GM19395 (cell line): ENCODE data around the gene CLRN2.

Experiments used
- ATAC-seq: cut with Tn5 transposase; IDR thresholded peaks from one replicate; pipeline ENCODE4 v1.9.1; 2021; ENCODE audit warnings: mild to moderate bottlenecking, moderate library complexity; ENCODE audit not compliant: unreplicated experiment

Gene CLRN2, protein sequence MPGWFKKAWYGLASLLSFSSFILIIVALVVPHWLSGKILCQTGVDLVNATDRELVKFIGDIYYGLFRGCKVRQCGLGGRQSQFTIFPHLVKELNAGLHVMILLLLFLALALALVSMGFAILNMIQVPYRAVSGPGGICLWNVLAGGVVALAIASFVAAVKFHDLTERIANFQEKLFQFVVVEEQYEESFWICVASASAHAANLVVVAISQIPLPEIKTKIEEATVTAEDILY

GRCh38 chr4:17514865-17515264 lies at the start of gene CLRN2:
TSS of gene CLRN2 (plus strand) at chr4:17515165. CDS start at chr4:17515267, 102 bp downstream.
- ATAC-seq: no peak

DNA sequence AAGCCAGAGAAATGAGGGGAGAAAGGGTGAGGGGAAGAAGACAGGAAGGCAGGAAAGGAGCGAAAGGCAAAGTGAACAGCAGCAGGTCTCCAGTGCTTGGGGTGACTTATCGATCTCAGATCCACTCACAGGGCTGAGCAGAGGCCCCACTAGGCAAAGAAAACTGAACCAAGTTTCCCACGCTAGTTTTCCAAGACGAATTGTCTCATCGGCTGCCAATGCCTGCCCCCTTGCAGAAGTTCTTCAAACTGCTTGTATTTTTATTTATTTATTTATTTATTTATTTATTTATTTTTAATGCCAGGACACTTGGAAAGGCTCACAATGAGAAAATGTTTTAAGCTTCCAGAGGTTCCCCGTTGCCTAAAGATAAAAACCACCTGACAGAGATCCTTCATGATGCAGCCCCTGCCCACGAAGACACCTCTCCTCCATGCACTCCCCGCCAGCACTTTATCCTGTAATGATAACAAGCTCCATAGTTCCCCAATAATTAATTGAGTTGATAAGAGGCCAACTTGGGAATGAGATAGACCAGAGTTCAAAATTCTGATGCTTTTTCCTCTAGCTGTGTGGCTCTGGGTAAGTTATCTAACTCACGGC lies 46.2 kb upstream of the CLRN2 start:
- ATAC-seq: no peak

- no peak for ATAC-seq
Observed at GRCh38 chr4:17469931-17470674, 44.9 kb upstream of the CLRN2 start.

- ATAC-seq: no peak
Observed at GRCh38 chr4:17475481-17475880, 39.5 kb upstream of the CLRN2 start.

DNA sequence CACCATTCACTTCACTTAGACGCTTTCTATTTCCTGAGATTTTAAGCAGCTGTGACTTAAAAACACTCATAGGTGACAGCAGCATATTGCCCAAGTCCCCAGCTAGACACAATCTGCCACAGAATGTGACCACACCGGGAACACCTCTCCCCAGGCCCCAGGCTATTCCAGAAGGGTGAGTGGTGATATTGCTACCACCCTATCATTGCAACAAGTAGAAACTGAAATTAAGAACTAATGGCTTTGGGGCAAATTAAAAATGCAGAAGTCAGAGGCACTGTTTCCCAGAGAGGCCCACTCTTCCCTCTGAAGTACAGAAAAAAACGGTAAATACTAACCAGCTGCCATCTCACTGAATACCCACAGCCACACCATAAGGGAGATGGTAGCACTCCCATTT lies 38.1 kb upstream of the CLRN2 start:
- no peak for ATAC-seq

DNA sequence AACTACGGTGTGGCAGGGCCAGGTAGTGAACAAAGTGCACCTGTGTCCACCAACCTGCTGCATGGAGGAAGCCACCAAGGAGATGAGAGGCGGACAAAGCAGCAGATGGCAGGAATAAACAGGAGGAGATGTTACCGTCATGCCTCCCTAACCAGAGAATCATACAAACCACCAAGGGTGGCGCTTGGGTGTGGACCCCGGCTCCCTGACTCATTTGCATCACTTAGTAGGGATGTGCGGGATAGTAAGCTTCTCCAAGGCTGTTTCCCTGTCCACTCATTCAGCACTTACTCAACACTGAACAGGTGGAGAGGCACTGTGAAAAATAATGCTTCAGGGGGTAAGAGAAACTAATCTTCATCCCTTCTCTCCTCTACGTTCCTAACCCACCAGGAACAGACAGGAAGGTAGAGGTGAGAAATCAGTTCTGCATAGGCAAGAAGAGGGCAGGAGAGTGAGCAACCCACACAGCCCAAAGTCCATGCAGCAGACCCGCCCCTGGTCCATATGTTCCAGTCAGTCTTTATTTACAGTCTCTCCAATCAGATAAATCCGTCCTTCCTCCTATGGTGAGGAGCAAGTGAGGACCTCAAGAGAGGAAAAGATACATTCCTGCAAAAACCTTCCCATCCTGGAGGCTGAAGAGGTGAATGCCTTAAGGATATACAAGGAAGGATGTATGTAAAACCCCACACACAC lies 37.0 kb upstream of the CLRN2 start:
- no peak for ATAC-seq

DNA sequence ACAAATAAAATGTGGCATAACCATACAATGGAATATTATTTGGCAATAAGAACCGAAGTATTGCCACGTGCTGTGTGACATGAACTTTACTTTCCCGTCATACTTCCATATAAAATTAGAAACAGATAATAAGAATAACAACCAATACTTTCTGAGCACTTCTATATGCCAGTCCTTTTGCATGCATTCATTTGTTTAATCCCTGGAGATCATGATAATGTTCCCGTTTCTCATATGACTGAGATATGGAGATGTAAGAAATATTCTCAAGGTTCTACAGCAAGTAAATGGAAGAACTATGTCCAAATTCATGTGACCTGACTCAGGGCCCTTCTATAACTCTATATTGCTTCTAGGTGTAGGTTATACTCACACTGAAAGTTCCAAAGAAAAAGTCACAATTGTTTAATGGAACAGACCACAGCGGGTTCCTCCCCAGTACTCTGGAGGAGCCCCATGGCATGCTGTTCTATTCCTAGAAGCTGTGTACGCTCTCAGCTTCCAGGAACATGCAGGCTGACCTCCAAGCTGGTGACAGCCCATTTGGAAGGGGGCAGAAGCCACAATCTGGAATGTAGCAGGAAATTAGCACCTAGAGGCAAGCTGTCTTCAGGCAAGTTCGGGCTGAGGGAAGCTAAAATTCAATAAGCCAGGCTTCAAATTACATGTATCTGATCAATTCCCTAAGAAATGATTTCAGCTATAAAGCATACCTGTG lies 34.6 kb upstream of the CLRN2 start:
- no peak for ATAC-seq

GRCh38 chr4:17480955-17481354 lies 34.0 kb upstream of the CLRN2 start:
- ATAC-seq: no peak

DNA sequence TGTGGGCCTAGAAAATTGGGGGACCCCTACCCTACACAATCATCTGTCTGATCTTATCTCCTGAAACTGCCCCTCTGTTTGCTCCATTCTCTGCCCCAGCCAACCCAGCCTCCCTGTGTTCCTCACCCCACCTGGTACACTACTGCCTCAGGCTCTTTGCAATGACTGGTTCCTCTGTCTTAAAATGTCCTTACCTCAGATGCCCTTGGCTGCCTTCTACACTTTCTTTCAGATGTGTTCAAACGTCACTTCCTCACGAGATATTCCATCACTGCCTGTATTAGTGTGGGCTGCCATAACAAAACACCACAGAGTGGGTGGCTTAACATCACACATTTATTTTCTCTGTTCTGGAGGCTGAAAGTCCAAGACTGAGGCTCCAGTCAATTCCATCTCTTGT lies 32.2 kb upstream of the CLRN2 start:
- no peak for ATAC-seq

DNA sequence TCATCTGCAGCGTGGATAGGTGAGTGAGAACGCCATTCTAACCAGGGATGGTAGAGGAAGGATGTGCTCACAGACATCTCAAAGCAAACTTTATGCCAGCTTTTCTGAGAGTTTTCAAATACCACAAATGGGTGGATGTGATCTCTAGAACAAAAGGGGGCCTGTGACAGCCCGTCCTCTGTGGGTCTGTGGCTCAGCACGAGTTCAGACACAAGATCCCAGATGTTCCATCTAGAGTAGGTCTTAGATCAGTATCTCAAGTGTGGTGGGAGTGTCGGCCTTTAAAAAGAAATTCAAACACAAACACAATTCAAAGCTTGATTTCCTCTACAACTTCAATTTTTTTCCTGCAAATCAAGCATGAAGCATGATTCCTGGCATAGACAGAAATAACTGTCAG lies 25.8 kb upstream of the CLRN2 start:
- ATAC-seq: no peak

DNA sequence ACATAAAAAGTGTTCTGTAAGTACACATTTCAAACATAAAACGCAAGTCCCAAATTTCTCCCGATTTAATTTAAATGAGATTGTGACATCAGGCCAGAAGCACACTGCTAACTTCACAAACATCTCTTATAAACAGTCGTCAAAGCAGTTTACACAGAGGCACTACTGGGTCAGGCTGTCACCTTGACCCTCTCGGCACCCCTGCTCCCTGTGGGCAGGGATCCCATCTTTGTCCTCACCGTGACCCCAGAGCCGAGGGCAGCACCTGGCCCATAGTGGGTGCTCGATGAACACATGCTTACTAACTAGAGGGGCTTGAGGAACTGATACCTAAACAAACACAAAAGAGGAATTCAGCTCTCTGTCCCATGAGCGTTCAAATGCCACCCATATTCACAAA lies 25.2 kb upstream of the CLRN2 start:
- no peak for ATAC-seq

GRCh38 chr4:17490575-17491059 lies 24.3 kb upstream of the CLRN2 start:
- no peak for ATAC-seq

- ATAC-seq: no peak
Observed at GRCh38 chr4:17491196-17491595, 23.8 kb upstream of the CLRN2 start.

DNA sequence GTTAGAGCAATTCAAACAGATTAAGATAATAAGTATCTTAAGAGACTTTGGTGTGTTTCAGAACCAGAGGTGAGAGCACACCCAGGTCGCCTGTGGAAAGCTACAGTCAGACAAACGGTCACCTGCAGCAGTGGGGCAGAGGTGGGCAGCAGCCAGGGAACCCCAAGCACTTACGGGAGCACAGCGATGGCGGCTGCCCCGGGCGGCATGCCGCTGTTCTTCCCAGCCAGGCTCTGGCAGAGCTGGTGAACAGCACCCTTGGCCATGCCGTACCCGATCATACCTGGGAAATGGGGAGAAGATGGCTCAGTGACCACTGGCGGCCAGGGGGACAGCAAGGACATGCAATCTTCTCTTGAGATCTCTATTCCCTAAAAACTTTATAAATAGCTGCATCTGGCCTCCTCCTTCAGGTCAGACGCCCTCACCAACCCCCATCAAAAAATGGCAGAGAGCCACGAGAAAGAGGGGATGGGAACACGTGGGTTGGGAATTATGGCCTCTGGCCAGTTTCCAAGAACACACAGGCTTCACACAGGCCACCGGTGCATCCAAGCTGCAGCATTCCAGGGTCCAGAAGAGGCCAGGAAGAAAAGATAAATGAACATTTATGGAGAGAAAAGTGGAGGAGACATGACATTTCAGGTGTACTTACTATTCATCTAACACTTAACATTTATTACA lies 22.8 kb upstream of the CLRN2 start:
- ATAC-seq: no peak

- ATAC-seq: no peak
Observed at GRCh38 chr4:17492876-17493275, 22.1 kb upstream of the CLRN2 start.

DNA sequence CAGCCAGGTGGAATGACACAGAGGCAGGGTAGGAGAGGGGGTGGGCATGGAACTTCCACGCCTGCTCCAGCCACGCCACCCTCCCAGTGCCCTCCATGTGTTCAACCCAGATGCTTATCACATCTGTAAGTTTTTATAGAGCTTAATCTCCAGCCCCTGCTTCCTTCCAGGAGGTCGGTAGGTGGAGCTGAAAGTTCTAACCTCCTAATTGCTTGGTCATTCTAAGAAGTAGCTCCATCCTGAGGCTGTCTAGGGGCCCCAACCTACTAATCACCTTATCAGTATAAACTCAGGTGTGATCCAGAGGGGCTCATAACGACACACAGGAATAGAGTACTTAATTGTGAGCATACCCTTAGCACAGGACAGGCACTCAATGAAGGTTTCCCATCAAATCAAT lies 21.3 kb upstream of the CLRN2 start:
- ATAC-seq: no peak

GRCh38 chr4:17494258-17495190 lies 20.4 kb upstream of the CLRN2 start:
- no peak for ATAC-seq

DNA sequence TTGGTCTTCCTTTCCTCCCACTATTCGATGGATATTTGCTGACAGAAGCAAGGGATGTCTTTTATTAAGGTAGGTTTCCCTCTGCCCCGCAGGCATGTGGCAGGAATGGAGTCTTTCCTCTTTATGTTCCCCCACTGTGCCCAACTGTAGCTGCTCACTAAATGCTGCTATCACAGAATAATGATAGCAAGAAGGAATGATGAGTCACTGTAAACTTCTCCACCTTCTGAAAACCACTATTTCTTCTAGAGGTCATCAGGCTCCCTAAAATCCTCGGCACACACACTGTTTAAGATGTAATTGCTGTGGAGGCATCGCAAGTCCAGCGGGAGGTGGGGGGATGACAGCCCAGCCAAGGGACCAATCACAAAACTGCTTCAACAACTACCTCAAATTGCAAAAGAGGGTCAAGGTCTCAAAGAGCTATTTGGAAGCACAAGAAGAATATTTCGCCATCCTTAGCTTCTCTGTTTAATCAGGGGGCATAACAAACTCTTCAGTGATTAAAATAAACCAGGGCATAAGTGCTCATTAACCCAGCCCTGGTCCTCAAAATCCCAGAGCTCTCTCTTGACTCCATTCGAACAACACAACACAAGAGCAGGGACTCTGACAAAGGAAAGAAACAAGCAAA lies 17.0 kb upstream of the CLRN2 start:
- ATAC-seq: no peak

DNA sequence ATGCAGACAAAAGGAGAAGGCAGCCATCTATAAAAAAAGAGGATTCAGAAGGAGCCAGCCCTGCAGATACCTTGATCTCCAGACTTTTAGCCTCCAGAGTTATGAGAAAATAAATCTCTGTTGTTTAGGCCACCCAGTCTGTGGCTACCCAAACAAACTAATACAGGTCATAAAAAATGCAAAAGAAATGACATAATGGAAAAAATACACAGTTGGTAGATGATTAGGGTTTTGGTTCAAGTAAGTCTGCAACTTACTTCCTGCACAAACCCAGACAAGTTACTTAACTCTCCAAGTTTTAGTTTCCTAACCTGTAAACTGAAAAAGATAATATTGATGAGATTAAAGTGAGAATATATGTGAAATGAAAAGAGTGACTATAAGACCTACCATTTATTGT lies 14.4 kb upstream of the CLRN2 start:
- ATAC-seq: no peak
